T-helper 2 cell treated with Interferon-gamma antibody and Interleukin-4, amounts not matched to agents 5 μg/mL and 100 μg/mL, for 36 hours (primary cell): ENCODE measurements around the gene CPXM2.

ENCODE experiments used
- DNase-seq: peaks from one replicate; pipeline ENCODE4 v3.0.0; 2021; ENCODE audit warnings: low spot score
- H3K27ac Mint-ChIP-seq: one replicate; pipeline ENCODE4 v1.8.0; 2021; ENCODE audit warnings: mild to moderate bottlenecking, mixed read lengths
- H3K27me3 Mint-ChIP-seq: one replicate; pipeline ENCODE4 v1.8.0; 2021; ENCODE audit warnings: low read depth, mixed read lengths
- H3K36me3 Mint-ChIP-seq: one replicate; pipeline ENCODE4 v1.8.0; 2021; ENCODE audit warnings: low read depth, mixed read lengths
- H3K4me1 Mint-ChIP-seq: one replicate; pipeline ENCODE4 v1.8.0; 2021; ENCODE audit warnings: low read depth, mixed read lengths
- H3K4me3 Mint-ChIP-seq: one replicate; pipeline ENCODE4 v1.8.0; 2022; ENCODE audit warnings: mild to moderate bottlenecking, moderate library complexity, mixed read lengths
- H3K9me3 Mint-ChIP-seq: one replicate; pipeline ENCODE4 v1.8.0; 2021; ENCODE audit warnings: mixed read lengths

CPXM2 gene

GRCh38 chr10:123878666-123879303 is 12.8 kb downstream of the CPXM2 start:
- Mint-ChIP-seq H3K27me3 (no peaks in the 10 kb centered on the region), H3K9me3 (no peaks in the 10 kb centered on the region), H3K4me1 (no peaks in the 10 kb centered on the region), H3K36me3 (no peaks in the 10 kb centered on the region), H3K27ac (no peak overlapping the region), H3K4me3 (no peak overlapping the region)
- no peak for DNase-seq

DNA sequence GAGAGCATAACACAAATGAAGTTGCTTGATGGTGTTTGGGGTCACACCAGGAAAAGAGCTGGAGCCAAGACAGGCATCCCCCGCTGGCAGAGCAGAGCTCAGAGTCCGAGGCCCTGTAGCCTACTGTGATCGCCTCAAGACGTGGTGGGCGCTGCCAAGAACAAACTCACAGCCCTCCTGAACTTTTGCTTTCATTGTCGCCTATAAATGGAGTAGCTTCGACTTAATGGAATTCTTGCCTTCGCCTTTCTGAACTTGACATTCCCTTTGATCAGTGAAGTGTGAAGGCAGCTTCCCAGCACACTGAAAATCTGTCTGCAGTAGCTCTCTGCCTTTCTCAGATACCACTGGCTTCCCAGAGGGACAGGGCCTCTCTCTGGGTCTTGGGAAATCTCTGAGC is 21.3 kb downstream of the CPXM2 start:
- no peak for DNase-seq
- H3K36me3 Mint-ChIP-seq = no peaks in the 10 kb centered on the region
- no peak overlapping the region for H3K4me3 Mint-ChIP-seq
- no peak overlapping the region for H3K27ac Mint-ChIP-seq
- H3K9me3 Mint-ChIP-seq = no peaks in the 10 kb centered on the region
- no peaks in the 10 kb centered on the region for H3K4me1 Mint-ChIP-seq
- no peaks in the 10 kb centered on the region for H3K27me3 Mint-ChIP-seq

DNA sequence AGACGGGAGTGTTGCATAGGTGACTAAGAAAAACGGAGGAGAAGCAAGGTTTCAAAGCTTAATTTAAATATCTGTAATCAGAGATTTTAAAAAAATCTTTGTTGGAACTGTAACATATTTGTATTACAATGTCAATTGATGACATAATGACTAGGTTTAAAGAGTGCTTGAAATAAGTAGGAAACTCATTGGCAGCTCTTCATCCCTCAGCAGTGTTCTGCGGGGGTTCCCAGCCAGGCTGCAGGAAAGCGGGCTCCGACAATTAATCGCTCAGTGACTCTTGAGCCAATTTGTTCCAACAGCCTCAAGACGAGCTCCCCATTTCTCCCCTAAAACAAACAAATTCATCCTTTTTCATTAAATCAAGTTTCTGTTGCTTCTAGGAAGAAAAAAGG is 22.6 kb downstream of the CPXM2 start:
- Mint-ChIP-seq H3K4me3 (no peak overlapping the region), H3K27ac (no peak overlapping the region), H3K9me3 (no peaks in the 10 kb centered on the region), H3K27me3 (no peaks in the 10 kb centered on the region), H3K36me3 (no peaks in the 10 kb centered on the region), H3K4me1 (no peaks in the 10 kb centered on the region)
- DNase-seq = no peak

DNA sequence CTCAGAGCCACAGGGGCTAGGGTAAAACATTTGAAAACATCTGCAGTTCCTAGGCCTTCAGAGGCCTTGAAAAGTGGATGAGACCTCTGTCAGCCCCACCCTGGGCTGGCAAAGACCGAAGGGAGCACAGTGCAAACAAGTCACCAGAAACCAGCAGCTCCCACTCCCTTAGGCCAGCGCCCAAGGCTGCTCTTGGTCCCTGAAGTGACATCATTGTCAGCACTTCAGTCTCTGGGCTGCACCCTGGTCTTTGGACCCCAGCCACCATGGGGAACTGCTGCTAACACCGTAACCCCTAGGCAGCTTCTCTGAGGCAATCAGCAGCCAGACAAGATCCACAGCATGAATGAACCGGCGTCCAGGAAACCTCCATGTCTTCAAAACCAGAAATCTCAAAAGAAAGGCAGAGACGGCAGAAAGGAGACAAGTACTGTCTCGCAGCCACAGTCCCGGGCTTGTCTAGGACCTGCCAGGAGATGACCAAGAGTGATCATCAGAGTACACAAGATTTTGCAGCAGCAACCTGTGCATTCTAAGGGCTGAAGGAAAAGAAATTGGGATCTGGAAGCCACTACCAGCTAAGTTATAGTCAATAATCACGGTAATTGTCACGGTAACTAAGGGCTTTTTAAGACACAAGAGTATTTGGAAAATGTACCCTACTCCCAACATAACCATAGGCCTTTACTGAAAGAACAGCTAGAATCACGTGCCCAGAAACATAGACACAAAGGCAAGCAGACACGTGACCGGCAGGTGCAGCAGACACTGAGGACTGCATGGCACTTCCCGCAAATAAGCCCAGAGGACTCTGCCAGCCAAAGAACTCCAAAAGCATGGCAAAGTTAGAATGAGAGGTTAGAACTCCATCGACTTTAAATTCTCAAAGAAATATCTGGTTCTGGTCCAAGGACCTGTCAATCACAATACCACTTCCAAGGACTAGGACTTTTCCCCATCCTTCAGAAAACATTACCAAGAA is 23.3 kb downstream of the CPXM2 start:
- no peaks in the 10 kb centered on the region for H3K4me1 Mint-ChIP-seq
- no peak overlapping the region for H3K4me3 Mint-ChIP-seq
- DNase-seq = no peak
- no peaks in the 10 kb centered on the region for H3K27me3 Mint-ChIP-seq
- no peaks in the 10 kb centered on the region for H3K36me3 Mint-ChIP-seq
- H3K27ac Mint-ChIP-seq = no peak overlapping the region
- no peaks in the 10 kb centered on the region for H3K9me3 Mint-ChIP-seq

GRCh38 chr10:123865880-123866279 is 25.7 kb downstream of the CPXM2 start:
- no peak overlapping the region for H3K27ac Mint-ChIP-seq
- DNase-seq = no peak
- H3K27me3 Mint-ChIP-seq = no peaks in the 10 kb centered on the region
- no peaks in the 10 kb centered on the region for H3K36me3 Mint-ChIP-seq
- H3K9me3 Mint-ChIP-seq = no peaks in the 10 kb centered on the region
- H3K4me3 Mint-ChIP-seq = no peak overlapping the region
- no peaks in the 10 kb centered on the region for H3K4me1 Mint-ChIP-seq

DNA sequence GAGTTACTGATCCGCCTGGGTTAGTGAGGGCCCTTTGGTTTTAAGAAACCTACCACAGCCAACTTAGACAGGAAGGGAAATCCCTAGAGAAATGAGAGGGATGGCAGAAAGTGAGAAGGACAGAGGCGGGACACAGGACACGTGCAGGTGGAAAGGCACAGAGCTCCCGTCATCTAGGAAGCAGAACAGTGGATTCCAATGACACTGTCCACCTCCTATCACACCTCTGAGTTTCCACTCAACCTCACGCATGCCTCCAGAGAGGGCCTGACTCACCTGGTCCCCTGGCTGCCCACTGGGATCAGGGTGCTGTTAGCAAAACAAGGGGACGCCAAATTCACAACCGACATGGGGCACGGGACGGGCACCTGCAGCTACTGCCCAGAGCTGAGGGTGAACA is 26.3 kb downstream of the CPXM2 start:
- H3K36me3 Mint-ChIP-seq = no peaks in the 10 kb centered on the region
- no peak overlapping the region for H3K4me3 Mint-ChIP-seq
- no peaks in the 10 kb centered on the region for H3K9me3 Mint-ChIP-seq
- DNase-seq = no peak
- H3K27ac Mint-ChIP-seq = no peak overlapping the region
- H3K27me3 Mint-ChIP-seq = no peaks in the 10 kb centered on the region
- H3K4me1 Mint-ChIP-seq = no peaks in the 10 kb centered on the region

DNA sequence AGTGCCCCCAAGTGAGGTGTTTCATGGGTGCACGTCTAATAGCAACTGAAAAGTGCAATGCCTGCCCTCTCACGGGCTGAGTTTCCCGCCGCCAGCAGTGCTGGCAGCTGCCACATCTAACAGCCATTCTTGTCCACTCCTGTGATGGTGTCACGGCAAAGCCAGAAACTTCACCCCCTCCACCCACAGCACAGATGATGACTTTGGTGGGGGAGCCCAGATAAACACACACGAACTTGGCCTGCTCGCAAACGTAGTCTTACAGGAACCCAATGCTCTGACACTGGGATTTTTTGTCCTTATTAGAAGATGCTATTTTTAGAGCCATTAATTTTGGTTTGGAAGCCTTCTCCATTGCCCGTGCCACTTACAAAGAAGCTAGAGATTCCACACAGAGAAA is 26.7 kb downstream of the CPXM2 start:
- H3K27me3 Mint-ChIP-seq = no peaks in the 10 kb centered on the region
- H3K9me3 Mint-ChIP-seq = no peaks in the 10 kb centered on the region
- no peak overlapping the region for H3K4me3 Mint-ChIP-seq
- no peaks in the 10 kb centered on the region for H3K36me3 Mint-ChIP-seq
- no peak overlapping the region for H3K27ac Mint-ChIP-seq
- DNase-seq = no peak
- no peaks in the 10 kb centered on the region for H3K4me1 Mint-ChIP-seq

DNA sequence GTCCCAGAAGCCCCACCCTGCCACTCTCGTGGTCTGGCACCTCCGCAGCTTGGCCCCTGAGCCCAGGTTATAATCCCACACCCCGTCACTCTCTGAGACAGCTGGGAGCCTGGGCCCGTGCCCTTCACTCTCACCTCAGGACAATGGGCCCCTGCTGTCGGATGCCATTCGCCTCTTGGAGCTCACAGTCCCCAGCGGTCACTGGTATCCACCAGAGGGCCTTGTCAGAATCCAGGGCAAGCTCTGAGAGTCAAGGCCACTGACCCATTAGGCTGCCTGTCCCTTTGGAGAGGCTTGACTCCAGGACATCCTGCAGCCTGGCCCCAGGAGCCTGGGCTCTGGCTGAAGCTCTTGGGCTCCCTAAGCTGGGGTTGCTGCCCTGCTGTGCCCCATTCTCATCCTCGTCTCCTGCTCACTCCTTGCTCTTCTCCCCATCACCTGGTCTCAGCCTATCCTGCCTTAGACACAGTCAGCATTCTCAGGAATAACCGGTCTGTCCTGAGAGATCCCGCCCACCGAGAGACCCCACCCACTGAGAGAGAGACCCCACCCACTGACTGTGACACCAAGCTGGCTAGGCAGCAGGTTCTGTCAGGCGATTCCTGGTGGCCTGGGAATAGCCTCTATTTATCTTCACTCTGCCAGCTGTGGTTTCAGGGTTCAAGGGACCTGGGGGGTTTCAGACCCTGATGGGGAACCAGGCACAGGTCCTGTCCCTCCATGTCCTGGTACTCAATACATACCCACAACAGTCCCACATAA is 27.7 kb downstream of the CPXM2 start:
- no peak overlapping the region for H3K27ac Mint-ChIP-seq
- H3K9me3 Mint-ChIP-seq = no peaks in the 10 kb centered on the region
- DNase-seq = no peak
- H3K4me1 Mint-ChIP-seq = no peaks in the 10 kb centered on the region
- H3K36me3 Mint-ChIP-seq = no peaks in the 10 kb centered on the region
- H3K27me3 Mint-ChIP-seq = no peaks in the 10 kb centered on the region
- H3K4me3 Mint-ChIP-seq = no peak overlapping the region

GRCh38 chr10:123863183-123863575 is 28.4 kb downstream of the CPXM2 start:
- Mint-ChIP-seq H3K27ac (no peak overlapping the region), H3K27me3 (no peaks in the 10 kb centered on the region), H3K9me3 (no peaks in the 10 kb centered on the region), H3K4me3 (no peak overlapping the region), H3K36me3 (no peaks in the 10 kb centered on the region), H3K4me1 (no peaks in the 10 kb centered on the region)
- DNase-seq = no peak

- H3K27ac Mint-ChIP-seq = no peak overlapping the region
- DNase-seq = no peak
- no peaks in the 10 kb centered on the region for H3K4me1 Mint-ChIP-seq
- no peaks in the 10 kb centered on the region for H3K9me3 Mint-ChIP-seq
- H3K27me3 Mint-ChIP-seq = no peaks in the 10 kb centered on the region
- H3K36me3 Mint-ChIP-seq = no peaks in the 10 kb centered on the region
- no peak overlapping the region for H3K4me3 Mint-ChIP-seq
Observed at GRCh38 chr10:123862421-123863182, 29.0 kb downstream of the CPXM2 start.

- no peaks in the 10 kb centered on the region for H3K27me3 Mint-ChIP-seq
- H3K27ac Mint-ChIP-seq = no peak overlapping the region
- no peak for DNase-seq
- no peak overlapping the region for H3K4me3 Mint-ChIP-seq
- no peaks in the 10 kb centered on the region for H3K9me3 Mint-ChIP-seq
- no peaks in the 10 kb centered on the region for H3K4me1 Mint-ChIP-seq
- no peaks in the 10 kb centered on the region for H3K36me3 Mint-ChIP-seq
Observed at GRCh38 chr10:123860856-123861255, 30.8 kb downstream of the CPXM2 start.

- DNase-seq = no peak
- no peaks in the 10 kb centered on the region for H3K36me3 Mint-ChIP-seq
- no peak overlapping the region for H3K27ac Mint-ChIP-seq
- H3K4me3 Mint-ChIP-seq = no peak overlapping the region
- H3K27me3 Mint-ChIP-seq = no peaks in the 10 kb centered on the region
- no peaks in the 10 kb centered on the region for H3K9me3 Mint-ChIP-seq
- H3K4me1 Mint-ChIP-seq = no peaks in the 10 kb centered on the region
Observed at GRCh38 chr10:123860209-123860608, 31.4 kb downstream of the CPXM2 start.

DNA sequence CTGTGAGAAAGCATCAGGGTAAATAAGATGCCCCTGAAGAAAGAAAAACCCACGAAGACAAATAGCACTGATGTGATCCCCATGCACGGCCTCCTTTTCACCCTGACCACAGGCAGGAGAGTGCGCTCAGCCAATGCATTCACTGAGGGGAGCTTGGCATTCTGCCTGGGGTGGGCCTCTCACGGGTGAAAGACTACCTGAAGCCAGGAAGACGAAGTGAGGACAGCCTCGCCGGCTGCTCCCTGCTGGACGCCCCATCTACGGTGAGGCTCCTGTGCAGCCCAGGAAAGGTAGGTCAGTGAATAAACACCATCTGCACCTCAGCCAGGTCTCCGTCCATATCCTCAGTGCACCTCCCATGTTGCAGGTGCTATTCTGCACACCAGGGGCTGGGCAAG is 32.0 kb downstream of the CPXM2 start:
- no peaks in the 10 kb centered on the region for H3K9me3 Mint-ChIP-seq
- no peak overlapping the region for H3K4me3 Mint-ChIP-seq
- H3K27me3 Mint-ChIP-seq = no peaks in the 10 kb centered on the region
- no peak for DNase-seq
- H3K4me1 Mint-ChIP-seq = no peaks in the 10 kb centered on the region
- H3K27ac Mint-ChIP-seq = no peak overlapping the region
- H3K36me3 Mint-ChIP-seq = no peaks in the 10 kb centered on the region
